B cell (primary cell): ENCODE measurements around the gene XRCC3.

Experiments used
- CTCF ChIP-seq: fragments of 200-600 bp; IDR thresholded peaks from one replicate; pipeline ENCODE4 v1.8.0; 2022; ENCODE audit warnings: antibody characterized with exemption, mild to moderate bottlenecking
- EZH2 ChIP-seq: IDR thresholded peaks from 2 replicates; pipeline ENCODE4 v1.6.1; 2012; ENCODE audit warnings: borderline replicate concordance, low read depth, mild to moderate bottlenecking, moderate library complexity, low read length; ENCODE audit not compliant: insufficient read depth, poor library complexity, severe bottlenecking

- TF ChIP-seq CTCF (no peak), EZH2 (no peak)
Observed at GRCh38 chr14:103683139-103683538, 32.1 kb downstream of the XRCC3 start.
